HG03108 (cell line): Measurements from ENCODE around the gene PPP4C.
"Not testable (repeated sequence)": the region's sequence is repeated elsewhere in the genome, so short reads cannot be mapped to it uniquely, and the experiment has no call there.

ENCODE experiments used
- ATAC-seq: cut with Tn5 transposase; IDR thresholded peaks from one replicate; pipeline ENCODE4 v1.9.1; 2021; ENCODE audit warnings: moderate library complexity; ENCODE audit not compliant: unreplicated experiment

The PPP4C gene

GRCh38 chr16:30075503-30076275 lies at the start of gene PPP4C:
Gene PPP4C (plus strand): TSS chr16:30075994. CDS start chr16:30076378, 384 bp downstream.
- ATAC-seq = peak; percentile 77

- ATAC-seq = no peak
These were observed 49.3 kb upstream of the PPP4C start for GRCh38 chr16:30026449-30026848.

- ATAC-seq = no peak
These were observed 48.0 kb upstream of the PPP4C start for GRCh38 chr16:30027588-30028437.

- no peak for ATAC-seq
These were observed 47.2 kb upstream of the PPP4C start for GRCh38 chr16:30028438-30029076.

GRCh38 chr16:30030011-30030685 lies 45.6 kb upstream of the PPP4C start:
- no peak for ATAC-seq

- no peak for ATAC-seq
These were observed 44.9 kb upstream of the PPP4C start, which contains the start of gene TLCD3B for GRCh38 chr16:30030841-30031413. Gene TLCD3B (minus strand): TSS chr16:30031271. CDS start chr16:30030527, 744 bp downstream.

GRCh38 chr16:30031477-30031918 lies 44.3 kb upstream of the PPP4C start:
- no peak for ATAC-seq

- no peak for ATAC-seq
These were observed 43.5 kb upstream of the PPP4C start for GRCh38 chr16:30032083-30032819.

- no peak for ATAC-seq
These were observed 42.5 kb upstream of the PPP4C start for GRCh38 chr16:30033270-30033669.

GRCh38 chr16:30040221-30040620 lies 35.6 kb upstream of the PPP4C start:
- no peak for ATAC-seq

- ATAC-seq = not testable (repeated sequence)
These were observed 35.1 kb upstream of the PPP4C start for GRCh38 chr16:30040690-30041089.

GRCh38 chr16:30041841-30042240 lies 34.0 kb upstream of the PPP4C start:
- ATAC-seq = no peak

GRCh38 chr16:30046178-30046577 lies 29.6 kb upstream of the PPP4C start:
- no peak for ATAC-seq

- ATAC-seq = no peak
These were observed 29.2 kb upstream of the PPP4C start for GRCh38 chr16:30046588-30046987.

- ATAC-seq = no peak
These were observed 25.9 kb upstream of the PPP4C start for GRCh38 chr16:30049871-30050270.

- ATAC-seq = no peak
These were observed 24.3 kb upstream of the PPP4C start for GRCh38 chr16:30051518-30051917.

GRCh38 chr16:30052671-30053372 lies 23.0 kb upstream of the PPP4C start:
- peak; percentile 54 for ATAC-seq

GRCh38 chr16:30053376-30054015 lies 22.3 kb upstream of the PPP4C start:
- ATAC-seq = peak; percentile 9

- no peak for ATAC-seq
These were observed 21.3 kb upstream of the PPP4C start for GRCh38 chr16:30054451-30054850.
